COR-L47 (cell line): ENCODE results near the gene DAAM1.

Experiments
- DNase-seq: peaks from one replicate; lab custom pipeline; 2025; lab: John Stamatoyannopoulos, UW

The DAAM1 gene

GRCh38 chr14:59362513-59362912, 174.0 kb downstream of the DAAM1 start:
- no peak for DNase-seq

GRCh38 chr14:59363531-59364226, 175.2 kb downstream of the DAAM1 start:
- no peak for DNase-seq

- DNase-seq, result no peak
Measured at GRCh38 chr14:59370158-59370742, 181.8 kb downstream of the DAAM1 start.

GRCh38 chr14:59371771-59372170, 183.3 kb downstream of the DAAM1 start:
- DNase-seq, result no peak

GRCh38 chr14:59374048-59374447, 185.6 kb downstream of the DAAM1 start:
- no peak for DNase-seq

- DNase-seq, result no peak
Measured at GRCh38 chr14:59376686-59377085, 188.2 kb downstream of the DAAM1 start.

GRCh38 chr14:59377491-59377890, 189.0 kb downstream of the DAAM1 start:
- no peak for DNase-seq

- DNase-seq, result no peak
Measured at GRCh38 chr14:59377991-59378601, 189.6 kb downstream of the DAAM1 start.

- no peak for DNase-seq
Measured at GRCh38 chr14:59389936-59390335, 201.5 kb downstream of the DAAM1 start.

- DNase-seq, result no peak
Measured at GRCh38 chr14:59391388-59391787, 202.9 kb downstream of the DAAM1 start.

- no peak for DNase-seq
Measured at GRCh38 chr14:59394268-59394667, 205.8 kb downstream of the DAAM1 start.

GRCh38 chr14:59395672-59396071, 207.2 kb downstream of the DAAM1 start:
- DNase-seq, result no peak

GRCh38 chr14:59398841-59399240, 210.4 kb downstream of the DAAM1 start:
- no peak for DNase-seq

GRCh38 chr14:59406454-59407245, 218.2 kb downstream of the DAAM1 start:
- DNase-seq, result no peak

- DNase-seq, result no peak
Measured at GRCh38 chr14:59407246-59408010, 219.0 kb downstream of the DAAM1 start.

GRCh38 chr14:59415836-59416602, 227.6 kb downstream of the DAAM1 start:
- DNase-seq, result no peak

- no peak for DNase-seq
Measured at GRCh38 chr14:59417311-59417710, 228.8 kb downstream of the DAAM1 start.

- DNase-seq, result no peak
Measured at GRCh38 chr14:59419303-59419702, 230.8 kb downstream of the DAAM1 start.
